ENCODE measurements around the gene FKBP2.

The FKBP2 gene

DNA sequence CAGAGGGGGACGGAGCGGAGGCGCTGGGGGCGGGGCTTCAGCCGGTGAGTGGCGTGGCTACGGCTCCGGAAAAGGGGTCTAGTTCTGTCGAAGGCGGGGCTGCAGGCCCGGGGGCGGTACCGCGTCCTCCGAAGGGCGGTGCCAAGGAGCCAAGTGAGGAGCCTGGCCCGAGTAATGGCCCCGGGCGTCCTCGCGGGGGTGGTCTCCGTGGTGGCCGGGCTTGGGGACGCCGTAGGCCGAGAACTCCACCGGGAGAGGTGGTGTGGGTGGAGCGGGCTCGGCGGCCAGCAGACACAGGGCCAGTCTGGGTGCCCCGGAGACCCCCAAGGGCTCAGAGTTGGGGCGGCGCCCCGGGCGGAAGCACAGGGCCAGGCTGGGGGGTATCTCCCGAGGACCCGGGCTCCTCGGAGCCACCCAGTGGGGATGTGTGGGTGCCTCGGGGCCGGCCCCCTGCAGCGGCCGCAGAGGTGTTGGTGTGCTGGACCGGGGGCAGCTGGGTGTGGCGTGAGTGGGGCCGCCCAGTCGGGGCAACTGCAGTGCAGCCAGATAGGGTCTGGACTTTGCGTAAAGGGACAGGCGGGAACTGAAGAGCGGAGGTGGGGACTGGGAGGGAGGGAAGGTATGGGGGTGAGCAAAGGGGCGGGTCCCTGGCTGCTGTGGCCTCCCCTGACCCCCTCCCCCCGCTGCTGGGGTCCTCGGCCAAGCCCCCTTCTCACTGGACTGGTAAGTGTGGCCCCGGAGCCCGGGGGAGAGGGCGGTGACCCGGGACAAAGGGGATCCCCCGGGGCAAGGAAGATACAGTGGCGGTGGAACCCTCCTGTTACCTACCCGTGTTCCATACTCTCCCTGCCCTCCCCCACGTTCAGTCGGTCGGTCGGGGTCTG lies 838 bp downstream of the FKBP2 start (continued):
- peak; percentile 36 for TF ChIP-seq ZBTB8A (tag by site-specific recombination; IDR thresholded peaks at IDR 0.05)
- TF ChIP-seq REPIN1 (tag by site-specific recombination; IDR thresholded peaks at IDR 0.05; ENCODE audit: low read depth), result no peak
- TF ChIP-seq, protein P1, sequence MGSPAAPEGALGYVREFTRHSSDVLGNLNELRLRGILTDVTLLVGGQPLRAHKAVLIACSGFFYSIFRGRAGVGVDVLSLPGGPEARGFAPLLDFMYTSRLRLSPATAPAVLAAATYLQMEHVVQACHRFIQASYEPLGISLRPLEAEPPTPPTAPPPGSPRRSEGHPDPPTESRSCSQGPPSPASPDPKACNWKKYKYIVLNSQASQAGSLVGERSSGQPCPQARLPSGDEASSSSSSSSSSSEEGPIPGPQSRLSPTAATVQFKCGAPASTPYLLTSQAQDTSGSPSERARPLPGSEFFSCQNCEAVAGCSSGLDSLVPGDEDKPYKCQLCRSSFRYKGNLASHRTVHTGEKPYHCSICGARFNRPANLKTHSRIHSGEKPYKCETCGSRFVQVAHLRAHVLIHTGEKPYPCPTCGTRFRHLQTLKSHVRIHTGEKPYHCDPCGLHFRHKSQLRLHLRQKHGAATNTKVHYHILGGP (tag by site-specific recombination; IDR thresholded peaks at IDR 0.05), result no peak
- no peak for TF ChIP-seq ZNF501 (tag by site-specific recombination; IDR thresholded peaks at IDR 0.05)
- TF ChIP-seq ZNF146 (tag by site-specific recombination; IDR thresholded peaks at IDR 0.05), result 0 out of 2 replicates have a peak, but pooled peaks have one; percentile 2
- no peak for TF ChIP-seq KLF16 (tag by site-specific recombination; IDR thresholded peaks at IDR 0.05)
- TF ChIP-seq ZNF664 (tag by site-specific recombination; IDR thresholded peaks at IDR 0.05), result no peak
- TF ChIP-seq ZNF623 (tag by site-specific recombination; IDR thresholded peaks at IDR 0.05), result no peak
- TF ChIP-seq GLIS1 (tag by site-specific recombination; IDR thresholded peaks at IDR 0.05), result peak; percentile 99
- TF ChIP-seq ZEB2 (tag by site-specific recombination; IDR thresholded peaks at IDR 0.05), result no peak
- TF ChIP-seq ZNF138 (tag by site-specific recombination; IDR thresholded peaks at IDR 0.05; ENCODE audit: borderline replicate concordance), result no peak
- TF ChIP-seq ZNF423 (tag by site-specific recombination; IDR thresholded peaks at IDR 0.05), result peak; percentile 80
- no peak for TF ChIP-seq ZNF785 (tag by site-specific recombination; IDR thresholded peaks at IDR 0.05)
- TF ChIP-seq, protein P2, sequence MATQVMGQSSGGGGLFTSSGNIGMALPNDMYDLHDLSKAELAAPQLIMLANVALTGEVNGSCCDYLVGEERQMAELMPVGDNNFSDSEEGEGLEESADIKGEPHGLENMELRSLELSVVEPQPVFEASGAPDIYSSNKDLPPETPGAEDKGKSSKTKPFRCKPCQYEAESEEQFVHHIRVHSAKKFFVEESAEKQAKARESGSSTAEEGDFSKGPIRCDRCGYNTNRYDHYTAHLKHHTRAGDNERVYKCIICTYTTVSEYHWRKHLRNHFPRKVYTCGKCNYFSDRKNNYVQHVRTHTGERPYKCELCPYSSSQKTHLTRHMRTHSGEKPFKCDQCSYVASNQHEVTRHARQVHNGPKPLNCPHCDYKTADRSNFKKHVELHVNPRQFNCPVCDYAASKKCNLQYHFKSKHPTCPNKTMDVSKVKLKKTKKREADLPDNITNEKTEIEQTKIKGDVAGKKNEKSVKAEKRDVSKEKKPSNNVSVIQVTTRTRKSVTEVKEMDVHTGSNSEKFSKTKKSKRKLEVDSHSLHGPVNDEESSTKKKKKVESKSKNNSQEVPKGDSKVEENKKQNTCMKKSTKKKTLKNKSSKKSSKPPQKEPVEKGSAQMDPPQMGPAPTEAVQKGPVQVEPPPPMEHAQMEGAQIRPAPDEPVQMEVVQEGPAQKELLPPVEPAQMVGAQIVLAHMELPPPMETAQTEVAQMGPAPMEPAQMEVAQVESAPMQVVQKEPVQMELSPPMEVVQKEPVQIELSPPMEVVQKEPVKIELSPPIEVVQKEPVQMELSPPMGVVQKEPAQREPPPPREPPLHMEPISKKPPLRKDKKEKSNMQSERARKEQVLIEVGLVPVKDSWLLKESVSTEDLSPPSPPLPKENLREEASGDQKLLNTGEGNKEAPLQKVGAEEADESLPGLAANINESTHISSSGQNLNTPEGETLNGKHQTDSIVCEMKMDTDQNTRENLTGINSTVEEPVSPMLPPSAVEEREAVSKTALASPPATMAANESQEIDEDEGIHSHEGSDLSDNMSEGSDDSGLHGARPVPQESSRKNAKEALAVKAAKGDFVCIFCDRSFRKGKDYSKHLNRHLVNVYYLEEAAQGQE (tag by site-specific recombination; IDR thresholded peaks at IDR 0.05), result no peak
- TF ChIP-seq, protein P3, sequence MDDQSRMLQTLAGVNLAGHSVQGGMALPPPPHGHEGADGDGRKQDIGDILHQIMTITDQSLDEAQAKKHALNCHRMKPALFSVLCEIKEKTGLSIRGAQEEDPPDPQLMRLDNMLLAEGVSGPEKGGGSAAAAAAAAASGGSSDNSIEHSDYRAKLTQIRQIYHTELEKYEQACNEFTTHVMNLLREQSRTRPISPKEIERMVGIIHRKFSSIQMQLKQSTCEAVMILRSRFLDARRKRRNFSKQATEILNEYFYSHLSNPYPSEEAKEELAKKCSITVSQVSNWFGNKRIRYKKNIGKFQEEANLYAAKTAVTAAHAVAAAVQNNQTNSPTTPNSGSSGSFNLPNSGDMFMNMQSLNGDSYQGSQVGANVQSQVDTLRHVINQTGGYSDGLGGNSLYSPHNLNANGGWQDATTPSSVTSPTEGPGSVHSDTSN (CRISPR knock-in tag; IDR thresholded peaks at IDR 0.05), result no peak
- TF ChIP-seq ZNF157 (tag by site-specific recombination; IDR thresholded peaks at IDR 0.05), result no peak
- TF ChIP-seq ZIC2 (tag by site-specific recombination; IDR thresholded peaks at IDR 0.05), result peak; percentile 74
- peak; percentile 17; the same call in 1 of the 2 replicates for TF ChIP-seq ZFP69B (tag by site-specific recombination; IDR thresholded peaks at IDR 0.05)
- TF ChIP-seq, protein P4, sequence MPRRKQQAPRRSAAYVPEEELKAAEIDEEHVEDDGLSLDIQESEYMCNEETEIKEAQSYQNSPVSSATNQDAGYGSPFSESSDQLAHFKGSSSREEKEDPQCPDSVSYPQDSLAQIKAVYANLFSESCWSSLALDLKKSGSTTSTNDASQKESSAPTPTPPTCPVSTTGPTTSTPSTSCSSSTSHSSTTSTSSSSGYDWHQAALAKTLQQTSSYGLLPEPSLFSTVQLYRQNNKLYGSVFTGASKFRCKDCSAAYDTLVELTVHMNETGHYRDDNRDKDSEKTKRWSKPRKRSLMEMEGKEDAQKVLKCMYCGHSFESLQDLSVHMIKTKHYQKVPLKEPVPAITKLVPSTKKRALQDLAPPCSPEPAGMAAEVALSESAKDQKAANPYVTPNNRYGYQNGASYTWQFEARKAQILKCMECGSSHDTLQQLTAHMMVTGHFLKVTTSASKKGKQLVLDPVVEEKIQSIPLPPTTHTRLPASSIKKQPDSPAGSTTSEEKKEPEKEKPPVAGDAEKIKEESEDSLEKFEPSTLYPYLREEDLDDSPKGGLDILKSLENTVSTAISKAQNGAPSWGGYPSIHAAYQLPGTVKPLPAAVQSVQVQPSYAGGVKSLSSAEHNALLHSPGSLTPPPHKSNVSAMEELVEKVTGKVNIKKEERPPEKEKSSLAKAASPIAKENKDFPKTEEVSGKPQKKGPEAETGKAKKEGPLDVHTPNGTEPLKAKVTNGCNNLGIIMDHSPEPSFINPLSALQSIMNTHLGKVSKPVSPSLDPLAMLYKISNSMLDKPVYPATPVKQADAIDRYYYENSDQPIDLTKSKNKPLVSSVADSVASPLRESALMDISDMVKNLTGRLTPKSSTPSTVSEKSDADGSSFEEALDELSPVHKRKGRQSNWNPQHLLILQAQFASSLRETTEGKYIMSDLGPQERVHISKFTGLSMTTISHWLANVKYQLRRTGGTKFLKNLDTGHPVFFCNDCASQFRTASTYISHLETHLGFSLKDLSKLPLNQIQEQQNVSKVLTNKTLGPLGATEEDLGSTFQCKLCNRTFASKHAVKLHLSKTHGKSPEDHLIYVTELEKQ (tag by site-specific recombination; IDR thresholded peaks at IDR 0.05; ENCODE audit: borderline replicate concordance), result no peak
- peak; percentile 90 for TF ChIP-seq ZNF341 (tag by site-specific recombination; IDR thresholded peaks at IDR 0.05; ENCODE audit: low read depth)
- no peak for TF ChIP-seq YY2 (tag by site-specific recombination; IDR thresholded peaks at IDR 0.05)
- TF ChIP-seq, protein P5, sequence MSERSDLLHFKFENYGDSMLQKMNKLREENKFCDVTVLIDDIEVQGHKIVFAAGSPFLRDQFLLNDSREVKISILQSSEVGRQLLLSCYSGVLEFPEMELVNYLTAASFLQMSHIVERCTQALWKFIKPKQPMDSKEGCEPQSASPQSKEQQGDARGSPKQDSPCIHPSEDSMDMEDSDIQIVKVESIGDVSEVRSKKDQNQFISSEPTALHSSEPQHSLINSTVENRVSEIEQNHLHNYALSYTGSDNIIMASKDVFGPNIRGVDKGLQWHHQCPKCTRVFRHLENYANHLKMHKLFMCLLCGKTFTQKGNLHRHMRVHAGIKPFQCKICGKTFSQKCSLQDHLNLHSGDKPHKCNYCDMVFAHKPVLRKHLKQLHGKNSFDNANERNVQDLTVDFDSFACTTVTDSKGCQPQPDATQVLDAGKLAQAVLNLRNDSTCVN (tag by site-specific recombination; optimal IDR thresholded peaks at IDR 0.05), result no peak
- peak; percentile 87 for TF ChIP-seq SP2 (tag by site-specific recombination; IDR thresholded peaks at IDR 0.05)
- TF ChIP-seq, protein P6, sequence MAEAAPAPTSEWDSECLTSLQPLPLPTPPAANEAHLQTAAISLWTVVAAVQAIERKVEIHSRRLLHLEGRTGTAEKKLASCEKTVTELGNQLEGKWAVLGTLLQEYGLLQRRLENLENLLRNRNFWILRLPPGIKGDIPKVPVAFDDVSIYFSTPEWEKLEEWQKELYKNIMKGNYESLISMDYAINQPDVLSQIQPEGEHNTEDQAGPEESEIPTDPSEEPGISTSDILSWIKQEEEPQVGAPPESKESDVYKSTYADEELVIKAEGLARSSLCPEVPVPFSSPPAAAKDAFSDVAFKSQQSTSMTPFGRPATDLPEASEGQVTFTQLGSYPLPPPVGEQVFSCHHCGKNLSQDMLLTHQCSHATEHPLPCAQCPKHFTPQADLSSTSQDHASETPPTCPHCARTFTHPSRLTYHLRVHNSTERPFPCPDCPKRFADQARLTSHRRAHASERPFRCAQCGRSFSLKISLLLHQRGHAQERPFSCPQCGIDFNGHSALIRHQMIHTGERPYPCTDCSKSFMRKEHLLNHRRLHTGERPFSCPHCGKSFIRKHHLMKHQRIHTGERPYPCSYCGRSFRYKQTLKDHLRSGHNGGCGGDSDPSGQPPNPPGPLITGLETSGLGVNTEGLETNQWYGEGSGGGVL (tag by site-specific recombination; IDR thresholded peaks at IDR 0.05), result 0 out of 2 replicates have a peak, but pooled peaks have one; percentile 58
- no peak for TF ChIP-seq ZNF670 (tag by site-specific recombination; IDR thresholded peaks at IDR 0.05; ENCODE audit: low read depth)
- no peak for TF ChIP-seq SETDB1 (IDR thresholded peaks at IDR 0.05; ENCODE audit: insufficient read length, low read length)
- TF ChIP-seq ZNF837 (tag by site-specific recombination; IDR thresholded peaks at IDR 0.05), result no peak
